Tibial nerve (tissue), 4 donors: Measurements from ENCODE around the gene ARHGEF4.

ENCODE experiments used
- EP300 ChIP-seq, 2 donors: sonication (generic); formaldehyde crosslinking; IDR thresholded peaks; one replicate each; pipeline ENCODE4 v1.6.1; 2017; ENCODE audit warnings: antibody characterized with exemption in 2 of 2, mild to moderate bottlenecking in 1 of 2
- POLR2A ChIP-seq, 2 donors: fragments of 450-650 bp; IDR thresholded peaks; one replicate each; pipeline ENCODE4 v1.6.1; 2017; ENCODE audit warnings: antibody characterized with exemption in 2 of 2, mild to moderate bottlenecking in 2 of 2, moderate library complexity in 2 of 2
- TF ChIP-seq, protein P1 (sequence below), 5 experiments: fragments of 200-600 bp in 3 of 5; fragments of 450-650 bp in 2 of 5; sonication (generic) in 3 of 5; IDR thresholded peaks; one replicate each; pipeline ENCODE4 v1.5.1; 2016 to 2019; ENCODE audit warnings: antibody characterized with exemption in 5 of 5, mild to moderate bottlenecking in 3 of 5, moderate library complexity in 2 of 5

DNA sequence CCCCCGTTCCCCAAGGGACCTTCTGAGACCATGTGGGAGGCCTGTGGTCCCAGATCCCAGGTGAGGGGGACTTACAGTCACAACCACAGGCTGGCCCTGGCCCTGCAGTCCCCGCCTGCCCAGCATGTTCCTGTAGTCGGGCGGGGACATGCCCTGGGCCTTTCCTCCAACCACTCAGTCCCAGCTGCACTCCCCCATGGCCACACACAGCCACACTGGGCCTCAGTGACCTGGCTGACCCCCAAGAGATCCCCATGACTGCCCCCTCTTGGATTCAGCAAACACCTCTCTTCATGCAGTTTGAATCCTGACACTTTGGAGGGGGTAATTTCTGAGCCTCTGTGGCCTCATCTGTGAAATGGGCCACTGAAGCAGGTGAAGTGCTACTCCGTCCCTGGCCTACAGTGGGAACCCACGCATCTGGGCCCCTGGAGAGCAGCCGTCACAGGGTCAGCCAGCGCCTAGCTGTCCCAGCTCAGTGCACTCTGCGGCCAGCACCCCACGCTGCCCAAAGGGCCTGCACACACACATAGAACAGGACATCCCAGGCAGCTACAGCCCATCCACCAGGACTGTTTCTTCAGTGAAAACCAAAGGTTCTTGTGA is 12.7 kb upstream of the ARHGEF4 start:
- TF ChIP-seq POLR2A (IDR thresholded peaks at IDR 0.05), result no peak
- TF ChIP-seq, protein P1, sequence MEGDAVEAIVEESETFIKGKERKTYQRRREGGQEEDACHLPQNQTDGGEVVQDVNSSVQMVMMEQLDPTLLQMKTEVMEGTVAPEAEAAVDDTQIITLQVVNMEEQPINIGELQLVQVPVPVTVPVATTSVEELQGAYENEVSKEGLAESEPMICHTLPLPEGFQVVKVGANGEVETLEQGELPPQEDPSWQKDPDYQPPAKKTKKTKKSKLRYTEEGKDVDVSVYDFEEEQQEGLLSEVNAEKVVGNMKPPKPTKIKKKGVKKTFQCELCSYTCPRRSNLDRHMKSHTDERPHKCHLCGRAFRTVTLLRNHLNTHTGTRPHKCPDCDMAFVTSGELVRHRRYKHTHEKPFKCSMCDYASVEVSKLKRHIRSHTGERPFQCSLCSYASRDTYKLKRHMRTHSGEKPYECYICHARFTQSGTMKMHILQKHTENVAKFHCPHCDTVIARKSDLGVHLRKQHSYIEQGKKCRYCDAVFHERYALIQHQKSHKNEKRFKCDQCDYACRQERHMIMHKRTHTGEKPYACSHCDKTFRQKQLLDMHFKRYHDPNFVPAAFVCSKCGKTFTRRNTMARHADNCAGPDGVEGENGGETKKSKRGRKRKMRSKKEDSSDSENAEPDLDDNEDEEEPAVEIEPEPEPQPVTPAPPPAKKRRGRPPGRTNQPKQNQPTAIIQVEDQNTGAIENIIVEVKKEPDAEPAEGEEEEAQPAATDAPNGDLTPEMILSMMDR (IDR thresholded peaks at IDR 0.05), result no peak
- no peak for TF ChIP-seq EP300 (IDR thresholded peaks at IDR 0.05)
